Measurements from ENCODE around the gene CHRD. TPM values are rescaled to one million over a fixed set of nuclear protein-coding genes. Genes with fewer than 3 reads are reported as not detected.
A peak's percentile ranks its signal among the peaks of the same experiment; 100 is the strongest.

Gene CHRD
- total and polyA plus RNA-seq, 9 of the 15 experiments (the other 6 are each of a cell fraction or from before 2014, with no cell fraction given) = 0.11 to 1.3 (median 0.59) TPM; not detected in 3

GRCh38 chr3:184361932-184362667 lies 17.8 kb upstream of the CHRD start (continued):
- TF ChIP-seq RREB1 (CRISPR knock-in tag; IDR thresholded peaks at IDR 0.05) (peak; percentile 66; the same call in 1 of the 2 replicates), EGR1 (conservative IDR thresholded peaks at IDR 0.05) (peak; percentile 91), NBN (IDR thresholded peaks at IDR 0.05; ENCODE audit: low read depth) (no peak), RERE (CRISPR knock-in tag; IDR thresholded peaks at IDR 0.05; ENCODE audit: borderline replicate concordance) (0 out of 2 replicates have a peak, but pooled peaks have one; percentile 58), HMBOX1 (IDR thresholded peaks at IDR 0.05) (no peak), ZNF277 (CRISPR knock-in tag; IDR thresholded peaks at IDR 0.05; ENCODE audit: borderline replicate concordance) (no peak), RBBP5 (IDR thresholded peaks at IDR 0.05; ENCODE audit: borderline replicate concordance, insufficient read depth, low read length, poor library complexity, severe bottlenecking) (no peak), ZNF639 (CRISPR knock-in tag; conservative IDR thresholded peaks at IDR 0.05 in 1 of 2, IDR thresholded peaks at IDR 0.05 in 1 of 2) (peak in 1 of 2 experiments; percentile 29; a peak in 1 of 4 replicates), ZNF766 (CRISPR knock-in tag; conservative IDR thresholded peaks at IDR 0.05) (0 out of 2 replicates have a peak, but pooled peaks have one; percentile 43)

All from K562 (cell line).